GM12874 (cell line): ENCODE measurements around the gene HES7.

ENCODE experiments used
- CTCF ChIP-seq: IDR thresholded peaks from 2 replicates; pipeline ENCODE4 v1.5.1; 2011; ENCODE audit warnings: low read depth, mild to moderate bottlenecking, control low read depth, low read length, moderate library complexity; ENCODE audit not compliant: insufficient read depth

HES7 gene

GRCh38 chr17:8091033-8091687, 32.7 kb downstream of the HES7 start:
- TF ChIP-seq CTCF, result no peak

GRCh38 chr17:8089728-8090127, 34.2 kb downstream of the HES7 start:
- no peak for TF ChIP-seq CTCF

GRCh38 chr17:8087952-8088230, 36.0 kb downstream of the HES7 start:
- no peak for TF ChIP-seq CTCF

GRCh38 chr17:8087075-8087951, 36.6 kb downstream of the HES7 start, which contains the start of gene ALOX12B:
TSS of gene ALOX12B (minus strand) at chr17:8087716. CDS start at chr17:8087442, 274 bp downstream.
- no peak for TF ChIP-seq CTCF

GRCh38 chr17:8084250-8084649, 39.7 kb downstream of the HES7 start:
- no peak for TF ChIP-seq CTCF

- TF ChIP-seq CTCF, result no peak
Observed at GRCh38 chr17:8082292-8082691, 41.6 kb downstream of the HES7 start.

GRCh38 chr17:8081876-8082275, 42.0 kb downstream of the HES7 start:
- TF ChIP-seq CTCF, result no peak
